SK-N-SH treated with all-trans-retinoic acid at 6 μM for 48 hours (cell line): ENCODE results near the gene CNPY3.

Experiments
- ATAC-seq: fragments of 200-7000 bp; cut with Tn5 transposase; 3 replicates; pipeline ENCODE4 v1.9.1; 2020; ENCODE audit warnings: mild to moderate bottlenecking, moderate library complexity
- BACH2 ChIP-seq: fragments of 250-450 bp; sonication (Bioruptor Pico); IDR thresholded peaks from 2 replicates; pipeline ENCODE4 v1.9.0; 2021; ENCODE audit warnings: mild to moderate bottlenecking, borderline replicate concordance
- CREB5 ChIP-seq: fragments of 250-450 bp; sonication (Bioruptor Pico); IDR thresholded peaks from 2 replicates; pipeline ENCODE4 v1.5.1; 2020; ENCODE audit warnings: low read depth, mild to moderate bottlenecking, moderate library complexity
- CSRNP3 ChIP-seq: fragments of 250-450 bp; sonication (Bioruptor Pico); IDR thresholded peaks from 2 replicates; pipeline ENCODE4 v1.5.1; 2021; ENCODE audit warnings: mild to moderate bottlenecking, moderate library complexity
- ESRRG ChIP-seq: fragments of 250-450 bp; sonication (Bioruptor Pico); IDR thresholded peaks from 2 replicates; pipeline ENCODE4 v1.6.1; 2021; ENCODE audit warnings: mild to moderate bottlenecking
- GLIS3 ChIP-seq: fragments of 250-450 bp; sonication (Bioruptor Pico); IDR thresholded peaks from 2 replicates; pipeline ENCODE4 v1.5.0; 2020; ENCODE audit warnings: mild to moderate bottlenecking, moderate library complexity
- ISL1 ChIP-seq: fragments of 250-450 bp; sonication (Bioruptor Pico); IDR thresholded peaks from 2 replicates; pipeline ENCODE4 v2.1.2; 2022; ENCODE audit warnings: mild to moderate bottlenecking, moderate library complexity
- OSR1 ChIP-seq: fragments of 250-450 bp; sonication (Bioruptor Pico); IDR thresholded peaks from 2 replicates; pipeline ENCODE4 v1.8.0; 2022; ENCODE audit warnings: moderate library complexity, mild to moderate bottlenecking, inconsistent platforms
- PATZ1 ChIP-seq: fragments of 250-450 bp; sonication (Bioruptor Pico); IDR thresholded peaks from 2 replicates; pipeline ENCODE4 v1.8.0; 2020; ENCODE audit warnings: mild to moderate bottlenecking, moderate library complexity, borderline replicate concordance
- PPARA ChIP-seq: fragments of 250-450 bp; sonication (Bioruptor Pico); IDR thresholded peaks from 2 replicates; pipeline ENCODE4 v1.5.0; 2020; ENCODE audit warnings: mild to moderate bottlenecking, borderline replicate concordance
- RARB ChIP-seq: fragments of 250-450 bp; sonication (Bioruptor Pico); IDR thresholded peaks from 2 replicates; pipeline ENCODE4 v1.8.0; 2021; ENCODE audit warnings: mild to moderate bottlenecking, moderate library complexity
- SNAI2 ChIP-seq: fragments of 250-450 bp; sonication (Bioruptor Pico); IDR thresholded peaks from 2 replicates; pipeline ENCODE4 v1.5.0; 2020; ENCODE audit warnings: mild to moderate bottlenecking, moderate library complexity
- TOX ChIP-seq: fragments of 250-450 bp; sonication (Bioruptor Pico); IDR thresholded peaks from 2 replicates; pipeline ENCODE4 v1.8.0; 2021; ENCODE audit warnings: mild to moderate bottlenecking, moderate library complexity, borderline replicate concordance
- TSHZ2 ChIP-seq: fragments of 250-450 bp; sonication (Bioruptor Pico); IDR thresholded peaks from 2 replicates; pipeline ENCODE4 v1.5.0; 2020; ENCODE audit warnings: mild to moderate bottlenecking, moderate library complexity
- ZC3H10 ChIP-seq: fragments of 250-450 bp; sonication (Bioruptor Pico); IDR thresholded peaks from 2 replicates; pipeline ENCODE4 v1.5.1; 2021; ENCODE audit warnings: mild to moderate bottlenecking, moderate library complexity
- ZFP3 ChIP-seq: fragments of 250-450 bp; sonication (Bioruptor Pico); IDR thresholded peaks from 2 replicates; pipeline ENCODE4 v1.5.0; 2020; ENCODE audit warnings: mild to moderate bottlenecking, moderate library complexity
- ZFP30 ChIP-seq: fragments of 450-650 bp; formaldehyde crosslinking; IDR thresholded peaks from 2 replicates; pipeline ENCODE4 v1.5.0; 2022; ENCODE audit warnings: mild to moderate bottlenecking, moderate library complexity
- ZNF70 ChIP-seq: fragments of 450-650 bp; formaldehyde crosslinking; IDR thresholded peaks from 2 replicates; pipeline ENCODE4 v1.5.0; 2020; ENCODE audit warnings: mild to moderate bottlenecking, moderate library complexity
- ZNF8 ChIP-seq: fragments of 450-650 bp; formaldehyde crosslinking; IDR thresholded peaks from 2 replicates; pipeline ENCODE4 v1.5.0; 2020; ENCODE audit warnings: mild to moderate bottlenecking, moderate library complexity

Gene CNPY3

GRCh38 chr6:42909835-42910234 is 19.4 kb upstream of the CNPY3 start:
- ATAC-seq, result no peak
- no peak for TF ChIP-seq PATZ1 (CRISPR knock-in tag)
- no peak for TF ChIP-seq TSHZ2 (CRISPR knock-in tag)
- no peak for TF ChIP-seq OSR1 (CRISPR knock-in tag)
- TF ChIP-seq ZNF70 (CRISPR knock-in tag), result no peak
- TF ChIP-seq ZFP30, result no peak

GRCh38 chr6:42911171-42912021 is 17.9 kb upstream of the CNPY3 start:
- ATAC-seq, result no peak
- TF ChIP-seq TSHZ2 (CRISPR knock-in tag), result no peak

GRCh38 chr6:42914546-42914945 is 14.7 kb upstream of the CNPY3 start:
- no peak for ATAC-seq
- TF ChIP-seq SNAI2 (no peak), GLIS3 (no peak), OSR1 (CRISPR knock-in tag) (no peak), ZFP30 (no peak), ZFP3 (CRISPR knock-in tag) (no peak), TOX (no peak), ZNF8 (CRISPR knock-in tag) (no peak), ZNF70 (CRISPR knock-in tag) (no peak), ISL1 (no peak)

- TF ChIP-seq GLIS3, result no peak
- no peak for TF ChIP-seq SNAI2
- no peak for TF ChIP-seq TOX
- TF ChIP-seq CREB5 (CRISPR knock-in tag), result no peak
- no peak for TF ChIP-seq OSR1 (CRISPR knock-in tag)
- no peak for TF ChIP-seq ZC3H10 (CRISPR knock-in tag)
- TF ChIP-seq PATZ1 (CRISPR knock-in tag), result no peak
- TF ChIP-seq BACH2 (CRISPR knock-in tag), result no peak
- no peak for TF ChIP-seq ESRRG (CRISPR knock-in tag)
- no peak for TF ChIP-seq ZFP3 (CRISPR knock-in tag)
- no peak for TF ChIP-seq PPARA (CRISPR knock-in tag)
- no peak for TF ChIP-seq ISL1
- no peak for TF ChIP-seq RARB
- TF ChIP-seq CSRNP3 (CRISPR knock-in tag), result no peak
- no peak for TF ChIP-seq TSHZ2 (CRISPR knock-in tag)
- ATAC-seq, result no peak
Measured at GRCh38 chr6:42915732-42916131, 13.5 kb upstream of the CNPY3 start, which contains the start of gene PTCRA. Gene PTCRA, plus strand, starts transcription at chr6:42916053. Its CDS starts 17 bp downstream, at chr6:42916070.
